EH (cell line): Measurements from ENCODE around the gene PRSS53.
"Not testable (repeated sequence)": the region's sequence is repeated elsewhere in the genome, so short reads cannot be mapped to it uniquely, and the experiment has no call there.

ENCODE experiments used
- DNase-seq: peaks from one replicate; pipeline ENCODE4 v3.0.0-alpha.2; 2015; ENCODE audit warnings: low read depth

PRSS53 gene

GRCh38 chr16:31088459-31089183 is at the start of gene PRSS53:
PRSS53 (minus strand) TSS chr16:31088943; CDS start chr16:31088809, 134 bp downstream.
- no peak for DNase-seq

DNA sequence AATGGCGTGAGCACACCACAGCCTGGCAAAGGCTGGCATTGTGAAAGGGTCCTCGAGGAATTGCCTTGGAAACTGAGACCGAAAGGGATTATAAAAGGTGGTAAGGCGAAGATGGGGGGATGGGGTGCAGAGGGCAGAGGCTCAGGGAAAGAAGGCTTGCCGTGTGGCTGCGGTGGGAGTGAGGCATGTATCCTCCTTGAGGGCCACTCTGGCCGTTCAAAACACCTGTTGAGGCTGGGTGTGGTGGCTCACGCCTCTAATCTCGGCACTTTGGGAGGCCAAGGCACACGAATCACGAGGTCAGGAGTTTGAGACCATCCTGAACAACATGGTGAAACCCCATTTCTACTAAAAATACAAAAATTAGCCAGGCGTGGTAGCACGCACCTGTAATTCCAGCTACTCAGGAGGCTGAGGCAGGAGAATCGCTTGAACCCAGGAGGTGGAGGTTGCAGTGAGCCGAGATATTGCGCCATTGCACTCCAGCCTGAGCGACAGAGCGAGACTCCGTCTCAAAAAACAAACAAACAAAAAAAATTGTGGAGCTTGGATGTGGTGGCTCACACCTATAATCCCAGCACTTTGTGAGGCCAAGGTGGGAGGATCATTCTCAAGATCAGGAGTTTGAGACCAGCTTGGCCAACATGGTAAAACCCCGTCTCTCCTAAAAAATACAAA is 48.2 kb upstream of the PRSS53 start:
- not testable (repeated sequence) for DNase-seq

- DNase-seq: no peak
Observed at GRCh38 chr16:31136287-31136662, 47.5 kb upstream of the PRSS53 start.

GRCh38 chr16:31135535-31136286 is 47.0 kb upstream of the PRSS53 start, which contains the start of gene PRSS8:
PRSS8 (minus strand) TSS chr16:31135727; CDS start chr16:31135498, 229 bp downstream.
- DNase-seq: no peak

DNA sequence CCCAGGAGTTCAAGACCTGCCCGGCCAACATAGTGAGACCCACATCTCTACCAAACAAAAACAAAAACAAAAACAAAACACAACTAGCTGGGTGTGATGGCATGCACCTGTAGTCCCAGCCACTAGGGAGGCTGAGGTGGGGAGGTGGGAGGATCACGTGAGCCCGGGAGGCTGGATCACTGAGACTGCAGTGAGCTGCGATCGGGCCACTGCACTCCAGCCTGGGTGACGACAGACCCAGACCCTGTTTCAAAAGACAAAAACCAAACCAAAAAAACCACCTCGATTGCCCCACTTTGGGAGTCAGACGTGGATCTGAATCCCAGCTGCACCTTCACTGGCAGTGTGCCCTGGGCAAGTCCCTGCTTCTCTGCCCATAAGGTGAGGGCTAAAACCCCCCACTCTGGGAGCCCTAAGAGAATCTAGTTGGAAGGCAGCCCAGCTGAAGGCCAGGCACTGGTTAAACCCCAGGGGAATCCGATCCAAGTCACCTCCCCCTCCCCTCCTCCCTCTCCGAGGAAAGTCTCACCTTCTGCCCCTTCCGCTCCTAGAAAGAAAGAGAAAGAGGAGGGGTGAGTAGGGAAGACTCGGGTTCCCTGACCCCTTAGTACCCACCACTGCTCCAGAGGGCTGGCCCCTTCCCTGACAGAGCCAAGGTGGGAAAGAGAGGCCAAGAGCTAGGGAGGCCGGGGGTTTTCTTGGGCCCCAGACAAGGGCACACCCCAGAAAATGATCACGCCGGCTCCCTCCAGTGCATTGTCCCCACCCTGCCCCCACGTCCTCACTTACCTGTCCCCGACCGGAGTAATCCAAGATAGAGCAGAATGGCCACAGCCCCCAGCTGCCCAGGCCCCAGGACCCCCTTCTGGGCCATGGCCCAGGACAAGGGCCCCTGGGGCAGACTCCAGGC is 46.1 kb upstream of the PRSS53 start:
- no peak for DNase-seq

DNA sequence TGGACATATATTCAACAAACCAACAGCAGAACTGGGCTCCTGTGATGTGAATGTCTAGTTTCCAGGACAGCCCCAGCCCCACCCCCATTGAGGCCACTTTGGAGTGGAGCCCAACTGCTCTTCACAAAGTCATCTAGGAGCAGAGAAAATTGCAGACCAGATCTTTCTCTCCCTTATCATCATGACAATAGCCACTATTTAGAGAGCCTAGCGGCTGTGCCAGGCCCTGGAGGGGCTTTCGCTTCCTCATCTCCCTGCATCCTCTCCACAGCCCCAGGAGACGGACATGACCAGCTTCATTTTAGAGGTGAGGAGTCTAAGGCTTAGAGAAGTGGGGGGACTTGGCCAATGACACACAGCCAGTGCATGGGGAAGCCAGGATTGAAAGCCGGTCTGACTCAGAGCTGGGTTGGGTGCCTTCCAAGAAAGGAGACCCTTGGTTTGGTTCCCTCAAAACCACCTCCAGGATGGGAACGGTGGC is 45.4 kb upstream of the PRSS53 start:
- peak; percentile 8 for DNase-seq

DNA sequence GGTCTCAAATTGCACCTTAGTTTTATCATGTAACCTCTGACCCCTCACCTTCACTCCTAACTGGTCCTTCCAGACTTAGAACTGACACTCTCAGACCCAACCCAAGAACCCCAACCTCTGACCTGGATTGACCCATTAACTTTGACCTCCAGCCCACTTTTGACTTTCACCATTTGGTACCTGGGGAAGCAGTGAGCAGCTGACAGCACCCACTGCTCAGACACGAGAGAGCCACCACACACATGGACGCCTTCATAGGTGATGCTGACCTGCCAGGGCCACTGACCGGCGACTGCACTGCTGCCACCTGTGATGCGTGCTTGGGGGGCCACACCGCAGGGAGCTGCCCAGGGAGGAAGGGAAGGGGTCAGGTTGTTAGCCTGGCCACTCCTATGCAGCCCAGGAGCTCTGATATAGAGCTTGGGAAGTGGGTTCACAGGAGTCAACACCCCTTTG is 44.3 kb upstream of the PRSS53 start:
- DNase-seq: no peak

GRCh38 chr16:31132303-31132979 is 43.7 kb upstream of the PRSS53 start:
- DNase-seq: no peak

- no peak for DNase-seq
Observed at GRCh38 chr16:31131841-31132271, 43.1 kb upstream of the PRSS53 start.

- DNase-seq: no peak
Observed at GRCh38 chr16:31131416-31131815, 42.7 kb upstream of the PRSS53 start.

DNA sequence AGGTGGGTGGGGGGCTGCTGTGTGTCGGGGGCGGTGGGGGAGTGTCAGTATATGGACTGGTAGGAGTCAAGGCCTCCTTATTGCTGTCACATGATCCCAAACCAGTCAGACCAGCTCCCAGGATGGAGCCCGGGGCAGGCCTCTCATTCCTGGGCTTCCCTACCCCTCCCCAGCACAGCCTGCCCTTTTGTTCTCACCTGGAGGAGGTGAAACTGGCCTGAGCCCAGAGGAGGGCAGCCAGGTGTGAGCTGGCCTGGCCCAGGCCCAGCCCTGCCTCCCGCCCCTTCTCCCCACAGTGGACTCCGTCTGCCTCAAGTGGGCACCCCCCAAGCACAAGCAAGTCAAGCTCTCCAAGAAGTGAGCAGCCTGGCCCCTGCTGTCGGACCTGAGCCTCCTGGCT is 42.2 kb upstream of the PRSS53 start:
- DNase-seq: no peak

DNA sequence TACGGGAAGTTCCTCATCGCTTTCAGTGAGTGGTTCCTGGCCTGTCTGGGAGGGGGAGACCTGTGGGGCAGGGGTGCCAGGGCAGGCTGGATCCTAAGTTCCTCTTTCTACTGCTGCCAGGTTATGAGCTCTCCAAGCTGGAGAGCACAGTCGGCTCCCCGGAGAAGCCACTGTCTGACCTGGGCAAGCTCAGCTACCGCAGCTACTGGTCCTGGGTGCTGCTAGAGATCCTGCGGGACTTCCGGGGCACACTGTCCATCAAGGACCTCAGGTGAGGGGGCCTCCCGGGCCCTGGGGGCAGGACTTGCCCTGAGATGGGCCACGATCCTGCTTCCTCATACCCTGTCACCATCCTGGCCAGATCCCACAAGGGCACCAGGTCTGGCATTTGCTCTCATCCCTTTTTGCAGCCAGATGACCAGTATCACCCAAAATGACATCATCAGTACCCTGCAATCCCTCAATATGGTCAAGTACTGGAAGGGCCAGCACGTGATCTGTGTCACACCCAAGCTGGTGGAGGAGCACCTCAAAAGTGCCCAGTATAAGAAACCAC is 41.7 kb upstream of the PRSS53 start:
- DNase-seq: no peak

- no peak for DNase-seq
Observed at GRCh38 chr16:31129568-31130335, 41.0 kb upstream of the PRSS53 start.

GRCh38 chr16:31128711-31129567 is 40.2 kb upstream of the PRSS53 start:
- DNase-seq: no peak

DNA sequence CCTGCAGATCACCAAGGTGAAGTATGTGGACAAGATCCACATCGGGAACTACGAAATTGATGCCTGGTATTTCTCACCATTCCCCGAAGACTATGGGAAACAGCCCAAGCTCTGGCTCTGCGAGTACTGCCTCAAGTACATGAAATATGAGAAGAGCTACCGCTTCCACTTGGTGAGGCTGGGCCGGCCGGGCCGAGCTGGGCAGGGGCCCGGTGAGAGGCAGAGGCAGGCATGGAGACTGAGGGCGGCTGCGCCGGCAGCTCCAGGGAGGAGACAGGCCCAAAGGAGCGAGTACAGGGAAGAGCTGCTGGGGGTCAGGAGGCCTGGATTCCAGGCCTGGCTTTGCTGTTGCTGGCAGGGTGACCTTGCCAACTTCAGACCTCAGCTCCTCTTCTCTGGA is 38.4 kb upstream of the PRSS53 start:
- no peak for DNase-seq

DNA sequence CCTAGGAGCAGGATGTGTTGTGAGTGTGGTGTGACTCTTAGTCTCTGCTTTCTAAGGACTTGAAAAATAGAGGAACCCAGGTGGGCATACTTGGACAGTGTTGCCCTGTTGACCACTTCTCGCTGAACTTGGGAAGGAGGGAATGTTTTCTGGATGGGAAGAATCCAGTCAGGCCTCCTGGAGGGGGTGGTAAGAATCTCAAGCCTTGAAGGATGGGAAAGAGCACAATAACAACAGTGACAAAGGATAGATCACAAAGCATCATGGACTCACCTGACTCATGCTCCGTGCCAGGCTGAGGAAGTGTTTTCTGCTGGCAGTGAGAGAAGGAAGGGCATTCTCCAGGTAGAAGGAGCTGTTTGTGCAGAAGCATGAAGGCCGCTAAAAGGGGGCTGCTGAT is 37.1 kb upstream of the PRSS53 start:
- no peak for DNase-seq

GRCh38 chr16:31120129-31120528 is 31.4 kb upstream of the PRSS53 start:
- DNase-seq: no peak

GRCh38 chr16:31118223-31119155 is 29.7 kb upstream of the PRSS53 start:
- DNase-seq: peak; percentile 90
